SK-N-SH (cell line): ENCODE measurements around the gene HEPHL1.

Experiments used
- CTCF ChIP-seq: fragments of 200-600 bp; sonication (generic); IDR thresholded peaks from 2 replicates; pipeline ENCODE4 v1.6.1; 2017; ENCODE audit warnings: antibody characterized with exemption, mild to moderate bottlenecking, moderate library complexity
- ELF1 ChIP-seq: IDR thresholded peaks from 2 replicates; pipeline ENCODE4 v1.4.0; 2012
- FOXM1 ChIP-seq: IDR thresholded peaks from 2 replicates; pipeline ENCODE4 v1.4.0; 2012; ENCODE audit warnings: low read depth, mild to moderate bottlenecking
- MXI1 ChIP-seq: IDR thresholded peaks from 2 replicates; pipeline ENCODE4 v1.6.1; 2012; ENCODE audit warnings: mild to moderate bottlenecking, low read depth, low read length, improper control_type of control experiment
- REST ChIP-seq: IDR thresholded peaks from 2 replicates; pipeline ENCODE4 v1.6.1; 2012; ENCODE audit warnings: mild to moderate bottlenecking, low read depth, low read length, moderate library complexity

GRCh38 chr11:94132823-94133408 is 111.8 kb downstream of the HEPHL1 start:
- TF ChIP-seq CTCF, result no peak
- TF ChIP-seq MXI1, result no peak
- TF ChIP-seq REST, result no peak
- TF ChIP-seq ELF1, result no peak
- no peak for TF ChIP-seq FOXM1
